Measurements from ENCODE around the gene SUN1. TPM values are rescaled to one million over a fixed set of nuclear protein-coding genes. Genes with fewer than 3 reads are reported as not detected.
"Not testable (repeated sequence)": the region's sequence is repeated elsewhere in the genome, so short reads cannot be mapped to it uniquely, and the experiment has no call there.

The SUN1 gene
- polyA plus RNA-seq, 1 donor = 128 TPM

GRCh38 chr7:791519-791918 lies 40.8 kb upstream of the SUN1 start:
- no peak overlapping the region for H3K27ac ChIP-seq (ENCODE audit: low read length)
- H3K4me3 ChIP-seq (ENCODE audit: low read length) = no peak overlapping the region
- H3K9me3 ChIP-seq (ENCODE audit: control insufficient read depth, low read depth, low read length) = peaks cover 10% of the 10 kb centered on the region
- whole genome bisulfite sequencing (ENCODE audit: insufficient coverage, low lambda C conversion rate) = no CpG with 5 or more reads among the region's 5 CpGs
- H3K36me3 ChIP-seq (ENCODE audit: control insufficient read depth, insufficient read depth, low read length) = peaks cover 9% of the 10 kb centered on the region
- DNase-seq = no peak
- no peaks in the 10 kb centered on the region for H3K27me3 ChIP-seq (ENCODE audit: control insufficient read depth, insufficient read depth, low read length)
- H3K4me1 ChIP-seq (ENCODE audit: control insufficient read depth, insufficient read depth, low read length) = no peaks in the 10 kb centered on the region

- 89% methylated on average over 3 of the region's 5 CpGs for WGBS (ENCODE audit: insufficient coverage, low lambda C conversion rate)
- no peaks in the 10 kb centered on the region for H3K27me3 ChIP-seq (ENCODE audit: control insufficient read depth, insufficient read depth, low read length)
- peaks cover 2% of the 10 kb centered on the region for H3K36me3 ChIP-seq (ENCODE audit: control insufficient read depth, insufficient read depth, low read length)
- H3K4me1 ChIP-seq (ENCODE audit: control insufficient read depth, insufficient read depth, low read length) = no peaks in the 10 kb centered on the region
- no peak overlapping the region for H3K27ac ChIP-seq (ENCODE audit: low read length)
- no peak for DNase-seq
- H3K4me3 ChIP-seq (ENCODE audit: low read length) = no peak overlapping the region
- H3K9me3 ChIP-seq (ENCODE audit: control insufficient read depth, low read depth, low read length) = peaks cover 10% of the 10 kb centered on the region
These were observed 38.1 kb upstream of the SUN1 start for GRCh38 chr7:794207-794606.

GRCh38 chr7:794671-795329 lies 37.5 kb upstream of the SUN1 start:
- Histone ChIP-seq H3K27me3 (ENCODE audit: control insufficient read depth, insufficient read depth, low read length) (no peaks in the 10 kb centered on the region), H3K36me3 (ENCODE audit: control insufficient read depth, insufficient read depth, low read length) (no peaks in the 10 kb centered on the region), H3K9me3 (ENCODE audit: control insufficient read depth, low read depth, low read length) (peaks cover 10% of the 10 kb centered on the region), H3K4me1 (ENCODE audit: control insufficient read depth, insufficient read depth, low read length) (no peaks in the 10 kb centered on the region), H3K27ac (ENCODE audit: low read length) (no peak overlapping the region), H3K4me3 (ENCODE audit: low read length) (no peak overlapping the region)
- no peak for DNase-seq
- WGBS (ENCODE audit: insufficient coverage, low lambda C conversion rate) = no CpG with 5 or more reads among the region's 31 CpGs

GRCh38 chr7:796434-797169 lies 35.7 kb upstream of the SUN1 start:
- not testable (repeated sequence) for DNase-seq; H3K36me3 ChIP-seq (ENCODE audit: control insufficient read depth, insufficient read depth, low read length); H3K4me1 ChIP-seq (ENCODE audit: control insufficient read depth, insufficient read depth, low read length); H3K9me3 ChIP-seq (ENCODE audit: control insufficient read depth, low read depth, low read length); H3K27ac ChIP-seq (ENCODE audit: low read length); H3K4me3 ChIP-seq (ENCODE audit: low read length); H3K27me3 ChIP-seq (ENCODE audit: control insufficient read depth, insufficient read depth, low read length)
- no CpG with 5 or more reads among the region's 10 CpGs for WGBS (ENCODE audit: insufficient coverage, low lambda C conversion rate)

GRCh38 chr7:798921-799470 lies 33.3 kb upstream of the SUN1 start:
- no CpG with 5 or more reads among the region's 12 CpGs for WGBS (ENCODE audit: insufficient coverage, low lambda C conversion rate)
- H3K4me1 ChIP-seq (ENCODE audit: control insufficient read depth, insufficient read depth, low read length) = no peaks in the 10 kb centered on the region
- DNase-seq = no peak
- H3K4me3 ChIP-seq (ENCODE audit: low read length) = no peak overlapping the region
- H3K36me3 ChIP-seq (ENCODE audit: control insufficient read depth, insufficient read depth, low read length) = no peaks in the 10 kb centered on the region
- H3K9me3 ChIP-seq (ENCODE audit: control insufficient read depth, low read depth, low read length) = peaks cover 10% of the 10 kb centered on the region
- H3K27ac ChIP-seq (ENCODE audit: low read length) = no peak overlapping the region
- no peaks in the 10 kb centered on the region for H3K27me3 ChIP-seq (ENCODE audit: control insufficient read depth, insufficient read depth, low read length)

GRCh38 chr7:800692-801091 lies 31.6 kb upstream of the SUN1 start:
- Histone ChIP-seq H3K4me3 (ENCODE audit: low read length) (no peak overlapping the region), H3K4me1 (ENCODE audit: control insufficient read depth, insufficient read depth, low read length) (no peaks in the 10 kb centered on the region), H3K9me3 (ENCODE audit: control insufficient read depth, low read depth, low read length) (no peaks in the 10 kb centered on the region), H3K27me3 (ENCODE audit: control insufficient read depth, insufficient read depth, low read length) (no peaks in the 10 kb centered on the region), H3K36me3 (ENCODE audit: control insufficient read depth, insufficient read depth, low read length) (no peaks in the 10 kb centered on the region), H3K27ac (ENCODE audit: low read length) (no peak overlapping the region)
- DNase-seq = no peak
- WGBS (ENCODE audit: insufficient coverage, low lambda C conversion rate) = 100% methylated on average over 1 of the region's 7 CpGs

GRCh38 chr7:801351-801750 lies 30.9 kb upstream of the SUN1 start:
- not testable (repeated sequence) for DNase-seq; H3K27me3 ChIP-seq (ENCODE audit: control insufficient read depth, insufficient read depth, low read length); H3K36me3 ChIP-seq (ENCODE audit: control insufficient read depth, insufficient read depth, low read length); H3K4me1 ChIP-seq (ENCODE audit: control insufficient read depth, insufficient read depth, low read length); H3K4me3 ChIP-seq (ENCODE audit: low read length); H3K9me3 ChIP-seq (ENCODE audit: control insufficient read depth, low read depth, low read length); H3K27ac ChIP-seq (ENCODE audit: low read length)
- no CpG with 5 or more reads among the region's 6 CpGs for WGBS (ENCODE audit: insufficient coverage, low lambda C conversion rate)

GRCh38 chr7:801940-802381 lies 30.3 kb upstream of the SUN1 start:
- H3K27me3 ChIP-seq (ENCODE audit: control insufficient read depth, insufficient read depth, low read length) = no peaks in the 10 kb centered on the region
- peak in 1 of 2 donors; percentile 26 for DNase-seq
- no peaks in the 10 kb centered on the region for H3K36me3 ChIP-seq (ENCODE audit: control insufficient read depth, insufficient read depth, low read length)
- no peak overlapping the region for H3K4me3 ChIP-seq (ENCODE audit: low read length)
- no CpG with 5 or more reads among the region's 19 CpGs for WGBS (ENCODE audit: insufficient coverage, low lambda C conversion rate)
- H3K27ac ChIP-seq (ENCODE audit: low read length) = no peak overlapping the region
- no peaks in the 10 kb centered on the region for H3K9me3 ChIP-seq (ENCODE audit: control insufficient read depth, low read depth, low read length)
- no peaks in the 10 kb centered on the region for H3K4me1 ChIP-seq (ENCODE audit: control insufficient read depth, insufficient read depth, low read length)

GRCh38 chr7:802500-803242 lies 29.6 kb upstream of the SUN1 start:
- no peak for DNase-seq
- no peak overlapping the region for H3K4me3 ChIP-seq (ENCODE audit: low read length)
- peaks cover 3% of the 10 kb centered on the region for H3K9me3 ChIP-seq (ENCODE audit: control insufficient read depth, low read depth, low read length)

GRCh38 chr7:803243-803635 lies 29.0 kb upstream of the SUN1 start:
- Histone ChIP-seq H3K27me3 (ENCODE audit: control insufficient read depth, insufficient read depth, low read length) (no peaks in the 10 kb centered on the region), H3K4me3 (ENCODE audit: low read length) (no peak overlapping the region), H3K36me3 (ENCODE audit: control insufficient read depth, insufficient read depth, low read length) (no peaks in the 10 kb centered on the region), H3K4me1 (ENCODE audit: control insufficient read depth, insufficient read depth, low read length) (no peaks in the 10 kb centered on the region), H3K9me3 (ENCODE audit: control insufficient read depth, low read depth, low read length) (peaks cover 4% of the 10 kb centered on the region), H3K27ac (ENCODE audit: low read length) (no peak overlapping the region)
- WGBS (ENCODE audit: insufficient coverage, low lambda C conversion rate) = 94% methylated on average over 2 of the region's 10 CpGs
- no peak for DNase-seq

More at GRCh38 chr7:802500-803242, 29.6 kb upstream of the SUN1 start:
- H3K4me1 ChIP-seq (ENCODE audit: control insufficient read depth, insufficient read depth, low read length) = no peaks in the 10 kb centered on the region
- no peaks in the 10 kb centered on the region for H3K27me3 ChIP-seq (ENCODE audit: control insufficient read depth, insufficient read depth, low read length)
- WGBS (ENCODE audit: insufficient coverage, low lambda C conversion rate) = 92% methylated on average over 4 of the region's 18 CpGs
- H3K36me3 ChIP-seq (ENCODE audit: control insufficient read depth, insufficient read depth, low read length) = no peaks in the 10 kb centered on the region
- H3K27ac ChIP-seq (ENCODE audit: low read length) = no peak overlapping the region

All from large intestine (tissue), 3 donors.